Activated CD4-positive, alpha-beta T cell treated with anti-CD3 and anti-CD28 coated beads, Interleukin-2, amount 50 U/mL, for 24 hours (primary cell): ENCODE data around the gene U2AF2.

Source experiments
- DNase-seq, 2 donors: peaks; one replicate each; pipeline ENCODE4 v3.0.0-alpha.2; 2020; ENCODE audit warnings: low read depth in 1 of 2, low spot score in 1 of 2

U2AF2 gene

GRCh38 chr19:55688422-55689218 is 33.8 kb downstream of the U2AF2 start:
- no peak for DNase-seq

- no peak for DNase-seq
Measured at GRCh38 chr19:55689411-55690108, 34.7 kb downstream of the U2AF2 start.

GRCh38 chr19:55690109-55690768 is 35.4 kb downstream of the U2AF2 start:
- DNase-seq: no peak

- DNase-seq: no peak
Measured at GRCh38 chr19:55690769-55691545, 36.1 kb downstream of the U2AF2 start.

- no peak for DNase-seq
Measured at GRCh38 chr19:55691561-55692481, 37.0 kb downstream of the U2AF2 start.

GRCh38 chr19:55692681-55693081 is 37.8 kb downstream of the U2AF2 start:
- no peak for DNase-seq

- DNase-seq: no peak
Measured at GRCh38 chr19:55693336-55693974, 38.6 kb downstream of the U2AF2 start.

- no peak for DNase-seq
Measured at GRCh38 chr19:55694241-55694655, 39.4 kb downstream of the U2AF2 start.

- DNase-seq: no peak
Measured at GRCh38 chr19:55694656-55695491, 40.0 kb downstream of the U2AF2 start.

- DNase-seq: no peak
Measured at GRCh38 chr19:55695511-55696290, 40.9 kb downstream of the U2AF2 start.

- no peak for DNase-seq
Measured at GRCh38 chr19:55696301-55697068, 41.6 kb downstream of the U2AF2 start.

GRCh38 chr19:55697069-55697440 is 42.2 kb downstream of the U2AF2 start:
- DNase-seq: no peak

GRCh38 chr19:55697698-55698097 is 42.9 kb downstream of the U2AF2 start:
- no peak for DNase-seq

- no peak for DNase-seq
Measured at GRCh38 chr19:55698256-55698655, 43.4 kb downstream of the U2AF2 start.

- DNase-seq: no peak
Measured at GRCh38 chr19:55699221-55699620, 44.4 kb downstream of the U2AF2 start.

- DNase-seq: no peak
Measured at GRCh38 chr19:55700813-55701212, 46.0 kb downstream of the U2AF2 start.

GRCh38 chr19:55702131-55702627 is 47.3 kb downstream of the U2AF2 start:
- DNase-seq: no peak
